CD4-positive, CD25-positive, alpha-beta regulatory T cell (primary cell): ENCODE data around the gene PRKG1. TPM values are rescaled to one million over a fixed set of nuclear protein-coding genes. Genes with fewer than 3 reads are reported as not detected.
A peak's percentile ranks its signal among the peaks of the same experiment; 100 is the strongest.

ENCODE experiments used
- ATAC-seq, 2 donors: fragments of 150-1000 bp; cut with Tn5 transposase; one replicate each; pipeline ENCODE4 v1.10.0; 2021; ENCODE audit warnings: low read depth in 2 of 2, moderate number of reproducible peaks in 2 of 2, moderate library complexity in 1 of 2
- DNase-seq, 3 donors: peaks; one replicate each; pipeline versions ENCODE4 v3.0.0 to v3.0.0-alpha.2; 2012 to 2022; ENCODE audit warnings: mixed read lengths in 1 of 3
- H3K27ac ChIP-seq: one replicate; pipeline ENCODE4 v1.7.0; 2013; ENCODE audit warnings: mild to moderate bottlenecking, low read length; ENCODE audit not compliant: insufficient read depth, poor library complexity, severe bottlenecking
- H3K27me3 ChIP-seq: one replicate; pipeline ENCODE4 v1.7.0; 2013; ENCODE audit warnings: low read length; ENCODE audit not compliant: control insufficient read depth, insufficient read depth
- H3K36me3 ChIP-seq: one replicate; pipeline ENCODE4 v1.7.0; 2013; ENCODE audit warnings: mild to moderate bottlenecking, low read length, moderate library complexity; ENCODE audit not compliant: control insufficient read depth, insufficient read depth
- H3K4me1 ChIP-seq: 2 replicates; pipeline ENCODE4 v1.7.0; 2013; ENCODE audit warnings: mild to moderate bottlenecking, low read length; ENCODE audit not compliant: insufficient read depth, control insufficient read depth, poor library complexity, severe bottlenecking
- H3K4me3 ChIP-seq: one replicate; pipeline ENCODE4 v1.7.0; 2013; ENCODE audit warnings: low read depth, mild to moderate bottlenecking, low read length, moderate library complexity
- H3K9me3 ChIP-seq, 2 experiments: 1 replicate in 1 of 2; 2 replicates in 1 of 2; pipeline ENCODE4 v1.7.0; 2013; ENCODE audit warnings: low read length in 2 of 2, mild to moderate bottlenecking in 1 of 2, moderate library complexity in 1 of 2; ENCODE audit not compliant: control insufficient read depth in 2 of 2
- H3K27ac Mint-ChIP-seq, 3 donors: one replicate each; pipeline ENCODE4 v1.8.0; 2020 to 2022; ENCODE audit warnings: mild to moderate bottlenecking in 3 of 3, mixed read lengths in 3 of 3, moderate library complexity in 2 of 3
- H3K27me3 Mint-ChIP-seq: one replicate; pipeline ENCODE4 v1.8.0; 2022; ENCODE audit warnings: mild to moderate bottlenecking, mixed read lengths
- H3K36me3 Mint-ChIP-seq: one replicate; pipeline ENCODE4 v1.8.0; 2020; ENCODE audit warnings: mixed read lengths
- H3K4me1 Mint-ChIP-seq, 4 donors: one replicate each; pipeline ENCODE4 v1.8.0; 2020 to 2022; ENCODE audit warnings: mixed read lengths in 4 of 4, mild to moderate bottlenecking in 1 of 4
- H3K4me3 Mint-ChIP-seq, 4 donors: one replicate each; pipeline ENCODE4 v1.8.0; 2020 to 2022; ENCODE audit warnings: mild to moderate bottlenecking in 4 of 4, mixed read lengths in 4 of 4, moderate library complexity in 3 of 4
- H3K9me3 Mint-ChIP-seq, 7 donors: one replicate each; pipeline ENCODE4 v1.8.0; 2020 to 2022; ENCODE audit warnings: mixed read lengths in 7 of 7, mild to moderate bottlenecking in 3 of 7, moderate library complexity in 2 of 7
- polyA plus RNA-seq, 4 donors: library from polyadenylated mRNA; unstranded; fragments of 300-500 nt; fragmentation: Illumina TruSeq; gene quantifications; one replicate each; pipeline ENCODE4 v1.2.3, GENCODE V29; 2021
- total RNA-seq: library from RNA; stranded (reverse); gene quantifications from one replicate; pipeline ENCODE4 v1.2.3, GENCODE V29; 2022

The PRKG1 gene
- total and polyA plus RNA-seq, 5 donors from 2014 or later, result 0.30 TPM; not detected in 4

DNA sequence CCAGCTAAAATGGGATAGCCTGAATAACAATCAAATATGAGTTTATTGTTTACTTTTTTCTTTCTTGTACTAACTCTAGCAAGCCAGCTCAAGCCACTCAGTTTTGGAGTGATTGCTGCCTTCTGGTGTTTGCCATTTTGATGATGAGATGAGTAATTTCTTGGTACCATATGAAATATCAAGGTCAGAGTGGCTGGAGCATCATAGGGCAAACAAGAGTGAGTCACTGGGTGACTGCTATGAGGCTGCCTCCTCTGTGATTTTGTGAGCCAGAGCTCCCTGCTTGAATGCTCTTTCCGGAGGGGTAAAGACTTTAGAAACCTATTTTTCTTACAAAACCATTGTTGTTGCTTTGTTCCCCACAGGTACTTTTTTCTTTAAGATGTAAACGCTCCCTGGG, 295.6 kb downstream of the PRKG1 start:
- no peaks in the 10 kb centered on the region for H3K9me3 ChIP-seq
- no peaks in the 10 kb centered on the region for H3K4me1 Mint-ChIP-seq
- H3K4me1 ChIP-seq, result no peaks in the 10 kb centered on the region
- ATAC-seq (no peak), DNase-seq (no peak)
- H3K27me3 ChIP-seq, result no peaks in the 10 kb centered on the region
- peaks cover 0 to 4% (median 0%) of the 10 kb centered on the region in 7 donors for H3K9me3 Mint-ChIP-seq
- no peaks in the 10 kb centered on the region for H3K27me3 Mint-ChIP-seq
- H3K27ac Mint-ChIP-seq, result no peak overlapping the region
- H3K36me3 Mint-ChIP-seq, result no peaks in the 10 kb centered on the region
- H3K27ac ChIP-seq, result no peak overlapping the region
- no peak overlapping the region for H3K4me3 Mint-ChIP-seq
- no peak overlapping the region for H3K4me3 ChIP-seq
- no peaks in the 10 kb centered on the region for H3K36me3 ChIP-seq

- Mint-ChIP-seq H3K27me3 (no peaks in the 10 kb centered on the region), H3K27ac (no peak overlapping the region)
- no peaks in the 10 kb centered on the region for H3K9me3 ChIP-seq
These were observed 297.5 kb downstream of the PRKG1 start for GRCh38 chr10:51371743-51372142.

GRCh38 chr10:51375790-51376189, 301.5 kb downstream of the PRKG1 start:
- ATAC-seq, result no peak
- Histone ChIP-seq H3K4me1 (no peaks in the 10 kb centered on the region), H3K4me3 (no peak overlapping the region), H3K9me3 (no peaks in the 10 kb centered on the region), H3K36me3 (no peaks in the 10 kb centered on the region), H3K27me3 (no peaks in the 10 kb centered on the region), H3K27ac (no peak overlapping the region)
- no peak overlapping the region for H3K27ac Mint-ChIP-seq
- no peaks in the 10 kb centered on the region for H3K4me1 Mint-ChIP-seq
- no peaks in the 10 kb centered on the region for H3K36me3 Mint-ChIP-seq
- no peaks in the 10 kb centered on the region for H3K27me3 Mint-ChIP-seq
- DNase-seq, result no peak
- no peak overlapping the region for H3K4me3 Mint-ChIP-seq
- no peaks in the 10 kb centered on the region for H3K9me3 Mint-ChIP-seq

More at GRCh38 chr10:51371743-51372142, 297.5 kb downstream of the PRKG1 start:
- no peaks in the 10 kb centered on the region for H3K36me3 ChIP-seq
- Mint-ChIP-seq H3K4me1 (no peaks in the 10 kb centered on the region), H3K36me3 (no peaks in the 10 kb centered on the region), H3K4me3 (no peak overlapping the region), H3K9me3 (peaks cover 0 to 4% (median 0%) of the 10 kb centered on the region in 7 donors)
- ATAC-seq, result no peak
- no peak overlapping the region for H3K4me3 ChIP-seq
- H3K27ac ChIP-seq, result no peak overlapping the region
- H3K27me3 ChIP-seq, result no peaks in the 10 kb centered on the region
- no peaks in the 10 kb centered on the region for H3K4me1 ChIP-seq
- DNase-seq, result no peak

DNA sequence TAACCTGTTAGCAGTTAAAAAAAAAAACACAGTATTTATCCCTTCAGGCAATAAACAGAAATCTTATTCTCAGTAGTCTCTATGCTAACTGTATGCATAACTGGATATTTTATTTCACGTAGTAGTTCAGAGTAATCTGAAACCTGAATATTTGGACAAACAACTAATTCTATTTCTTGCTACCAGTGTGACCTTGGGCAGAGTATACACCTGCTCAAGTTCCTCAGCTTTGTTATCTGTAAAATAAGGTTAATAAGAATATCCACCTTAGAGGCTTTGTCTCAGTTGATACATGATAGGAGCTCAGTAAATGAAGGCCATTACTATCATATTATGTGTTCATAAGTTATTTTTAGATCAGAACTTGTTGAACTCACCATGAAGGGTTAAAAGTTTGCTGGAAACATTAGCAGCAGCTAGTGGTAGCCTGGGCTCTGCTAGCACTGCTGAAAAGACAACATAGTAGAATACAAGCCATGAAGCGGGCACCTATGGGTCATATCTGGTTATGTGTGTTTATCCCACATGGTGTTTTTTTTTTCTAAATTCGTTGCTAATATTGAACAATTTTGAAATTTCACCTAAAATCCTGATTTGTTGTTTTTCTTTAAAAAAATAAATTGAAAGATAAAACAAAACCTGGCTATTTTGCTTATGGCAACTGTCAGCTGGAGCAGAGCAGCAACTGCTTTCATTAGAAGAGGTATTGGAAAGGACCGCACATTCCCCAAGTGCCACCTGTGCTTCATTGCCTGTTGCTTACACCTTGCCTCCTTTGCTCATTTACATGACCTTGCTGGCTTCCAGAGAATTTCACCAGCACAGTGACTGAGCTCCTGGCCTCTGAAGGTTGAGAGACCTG, 303.0 kb downstream of the PRKG1 start:
- Mint-ChIP-seq H3K27ac (peak overlapping the region in 1 of 3 donors; percentile 61), H3K4me1 (no peaks in the 10 kb centered on the region), H3K9me3 (no peaks in the 10 kb centered on the region), H3K4me3 (no peak overlapping the region), H3K27me3 (no peaks in the 10 kb centered on the region), H3K36me3 (no peaks in the 10 kb centered on the region)
- H3K36me3 ChIP-seq, result no peaks in the 10 kb centered on the region
- no peak overlapping the region for H3K4me3 ChIP-seq
- DNase-seq, result no peak
- H3K9me3 ChIP-seq, result no peaks in the 10 kb centered on the region
- no peaks in the 10 kb centered on the region for H3K4me1 ChIP-seq
- H3K27ac ChIP-seq, result no peak overlapping the region
- no peaks in the 10 kb centered on the region for H3K27me3 ChIP-seq
- no peak for ATAC-seq

GRCh38 chr10:51377932-51378599, 303.8 kb downstream of the PRKG1 start:
- H3K4me3 ChIP-seq, result no peak overlapping the region
- H3K4me1 ChIP-seq, result no peaks in the 10 kb centered on the region
- H3K4me3 Mint-ChIP-seq, result no peak overlapping the region
- peaks cover 0 to 2% (median 0%) of the 10 kb centered on the region in 7 donors for H3K9me3 Mint-ChIP-seq
- H3K27ac ChIP-seq, result no peak overlapping the region
- H3K27me3 ChIP-seq, result no peaks in the 10 kb centered on the region
- peak overlapping the region in 1 of 3 donors; percentile 61 for H3K27ac Mint-ChIP-seq
- no peaks in the 10 kb centered on the region for H3K36me3 ChIP-seq
- DNase-seq, result no peak
- H3K9me3 ChIP-seq, result no peaks in the 10 kb centered on the region
- no peaks in the 10 kb centered on the region for H3K27me3 Mint-ChIP-seq
- no peaks in the 10 kb centered on the region for H3K4me1 Mint-ChIP-seq
- no peaks in the 10 kb centered on the region for H3K36me3 Mint-ChIP-seq
- no peak for ATAC-seq

DNA sequence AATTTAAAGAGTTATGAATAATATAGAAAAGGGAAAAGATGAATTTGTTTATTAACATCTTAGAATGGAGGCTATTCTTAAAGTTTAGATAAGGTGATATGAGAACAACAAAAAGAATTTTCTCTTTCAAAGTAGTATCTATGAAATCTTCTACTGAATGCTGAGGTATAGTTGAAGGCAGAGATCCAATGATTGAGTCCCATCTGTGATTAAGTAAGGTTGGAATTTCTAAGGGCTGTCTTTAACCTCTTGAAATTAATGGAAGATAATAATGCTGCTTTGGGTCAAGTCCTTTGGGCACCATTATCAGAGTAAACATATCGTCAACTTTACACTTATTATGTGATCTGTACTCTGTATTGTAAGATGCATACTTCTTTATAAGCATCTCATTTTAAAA, 307.9 kb downstream of the PRKG1 start:
- H3K4me3 Mint-ChIP-seq, result no peak overlapping the region
- peaks cover 0 to 2% (median 0%) of the 10 kb centered on the region in 7 donors for H3K9me3 Mint-ChIP-seq
- H3K4me1 ChIP-seq, result no peaks in the 10 kb centered on the region
- H3K4me3 ChIP-seq, result no peak overlapping the region
- no peaks in the 10 kb centered on the region for H3K36me3 ChIP-seq
- H3K27ac ChIP-seq, result no peak overlapping the region
- no peaks in the 10 kb centered on the region for H3K4me1 Mint-ChIP-seq
- DNase-seq (no peak), ATAC-seq (no peak)
- no peaks in the 10 kb centered on the region for H3K36me3 Mint-ChIP-seq
- no peak overlapping the region for H3K27ac Mint-ChIP-seq
- H3K9me3 ChIP-seq, result no peaks in the 10 kb centered on the region
- no peaks in the 10 kb centered on the region for H3K27me3 Mint-ChIP-seq
- H3K27me3 ChIP-seq, result no peaks in the 10 kb centered on the region

GRCh38 chr10:51384971-51385370, 310.7 kb downstream of the PRKG1 start:
- H3K4me1 Mint-ChIP-seq, result no peaks in the 10 kb centered on the region
- H3K4me3 ChIP-seq, result no peak overlapping the region
- no peaks in the 10 kb centered on the region for H3K27me3 ChIP-seq
- DNase-seq (no peak), ATAC-seq (no peak)
- H3K27me3 Mint-ChIP-seq, result no peaks in the 10 kb centered on the region
- H3K27ac Mint-ChIP-seq, result no peak overlapping the region
- H3K36me3 Mint-ChIP-seq, result no peaks in the 10 kb centered on the region
- H3K4me1 ChIP-seq, result no peaks in the 10 kb centered on the region
- H3K27ac ChIP-seq, result no peak overlapping the region
- H3K9me3 ChIP-seq, result no peaks in the 10 kb centered on the region
- H3K9me3 Mint-ChIP-seq, result peaks cover 0 to 2% (median 0%) of the 10 kb centered on the region in 7 donors
- H3K4me3 Mint-ChIP-seq, result no peak overlapping the region
- H3K36me3 ChIP-seq, result no peaks in the 10 kb centered on the region
